ENCODE results near the gene CXXC4. TPM values are rescaled to one million over a fixed set of nuclear protein-coding genes. Genes with fewer than 3 reads are reported as not detected.

CXXC4 gene
- total and polyA plus RNA-seq, 2 of the 13 experiments (the other 11 are each of a cell fraction or from before 2014, with no cell fraction given), result not detected

DNA sequence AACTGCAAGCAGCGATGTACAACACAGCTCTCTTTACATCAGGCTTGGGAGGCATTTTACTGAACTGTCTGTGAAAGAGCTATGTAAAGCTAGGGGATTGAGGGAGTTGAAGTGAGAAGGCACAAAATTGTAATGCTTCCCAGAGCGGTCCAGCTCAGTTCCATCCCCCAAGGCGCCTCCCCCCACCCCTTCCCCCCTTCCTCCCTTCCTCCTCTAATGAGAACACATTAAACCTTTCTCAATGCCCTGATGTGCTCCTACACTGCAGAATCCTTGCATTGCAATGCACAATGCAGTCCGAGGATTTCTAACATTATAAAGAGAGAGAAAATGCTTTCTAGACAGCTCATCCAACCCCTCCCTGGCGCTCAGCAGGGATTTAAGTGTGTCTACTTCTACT lies 73.9 kb downstream of the CXXC4 start:
- no peak overlapping the region for H3K9ac ChIP-seq (ENCODE audit: insufficient read depth, low read depth, low read length)
- no peak for TF ChIP-seq PAX8 (CRISPR knock-in tag; IDR thresholded peaks at IDR 0.05; ENCODE audit: borderline replicate concordance)
- no peak for TF ChIP-seq ZFP36 (IDR thresholded peaks at IDR 0.05; ENCODE audit: borderline replicate concordance, low read depth, low read length, partially characterized antibody)
- no peak for TF ChIP-seq ZNF383 (CRISPR knock-in tag; IDR thresholded peaks at IDR 0.05; ENCODE audit: borderline replicate concordance)
- TF ChIP-seq, protein P1, sequence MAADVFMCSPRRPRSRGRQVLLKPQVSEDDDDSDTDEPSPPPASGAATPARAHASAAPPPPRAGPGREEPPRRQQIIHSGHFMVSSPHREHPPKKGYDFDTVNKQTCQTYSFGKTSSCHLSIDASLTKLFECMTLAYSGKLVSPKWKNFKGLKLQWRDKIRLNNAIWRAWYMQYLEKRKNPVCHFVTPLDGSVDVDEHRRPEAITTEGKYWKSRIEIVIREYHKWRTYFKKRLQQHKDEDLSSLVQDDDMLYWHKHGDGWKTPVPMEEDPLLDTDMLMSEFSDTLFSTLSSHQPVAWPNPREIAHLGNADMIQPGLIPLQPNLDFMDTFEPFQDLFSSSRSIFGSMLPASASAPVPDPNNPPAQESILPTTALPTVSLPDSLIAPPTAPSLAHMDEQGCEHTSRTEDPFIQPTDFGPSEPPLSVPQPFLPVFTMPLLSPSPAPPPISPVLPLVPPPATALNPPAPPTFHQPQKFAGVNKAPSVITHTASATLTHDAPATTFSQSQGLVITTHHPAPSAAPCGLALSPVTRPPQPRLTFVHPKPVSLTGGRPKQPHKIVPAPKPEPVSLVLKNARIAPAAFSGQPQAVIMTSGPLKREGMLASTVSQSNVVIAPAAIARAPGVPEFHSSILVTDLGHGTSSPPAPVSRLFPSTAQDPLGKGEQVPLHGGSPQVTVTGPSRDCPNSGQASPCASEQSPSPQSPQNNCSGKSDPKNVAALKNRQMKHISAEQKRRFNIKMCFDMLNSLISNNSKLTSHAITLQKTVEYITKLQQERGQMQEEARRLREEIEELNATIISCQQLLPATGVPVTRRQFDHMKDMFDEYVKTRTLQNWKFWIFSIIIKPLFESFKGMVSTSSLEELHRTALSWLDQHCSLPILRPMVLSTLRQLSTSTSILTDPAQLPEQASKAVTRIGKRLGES (CRISPR knock-in tag; IDR thresholded peaks at IDR 0.05; ENCODE audit: borderline replicate concordance), result no peak
- TF ChIP-seq ZNF713 (CRISPR knock-in tag; IDR thresholded peaks at IDR 0.05), result no peak
- TF ChIP-seq GATAD2A (CRISPR knock-in tag; IDR thresholded peaks at IDR 0.05), result no peak
- TF ChIP-seq ZFP36L2 (CRISPR knock-in tag; IDR thresholded peaks at IDR 0.05), result no peak
- TF ChIP-seq HMGXB3 (CRISPR knock-in tag; IDR thresholded peaks at IDR 0.05; ENCODE audit: borderline replicate concordance), result no peak
- no peak for TF ChIP-seq SMC3 (IDR thresholded peaks at IDR 0.05; ENCODE audit: low read length)
- ATAC-seq, result no peak
- H3K36me3 ChIP-seq (replicated peaks in 1 of 2; ENCODE audit: control insufficient read depth in 1 of 2, insufficient read depth in 2 of 2, low read length in 2 of 2), result no peaks in the 10 kb centered on the region
- CTCF ChIA-PET (ENCODE audit: low intra/inter-chr PET ratio, low total read pairs), result no interaction called here
- H2AFZ ChIP-seq (ENCODE audit: low read length), result no peak overlapping the region
- 12% methylated on average over 5 of the region's 5 CpGs for WGBS (ENCODE audit: low lambda C conversion rate)
- BruUV-seq (replicated peaks), result no TSS peak
- intact Hi-C loops (cut with micrococcal nuclease; ENCODE audit: unreplicated experiment) (no loop called here), in situ Hi-C loops (cut with HindIII; ENCODE audit: extremely low pct_ligation_motif_present, low pct_unique_long_range_greater_than_20kb) (no loop called here)
- no peaks in the 10 kb centered on the region for H3K4me1 ChIP-seq (ENCODE audit: insufficient read depth, low read length)
- H4K20me1 ChIP-seq (ENCODE audit: insufficient read depth, low read length), result no peaks in the 10 kb centered on the region
- POLR2A ChIA-PET, result no interaction called here
- H3K9me3 ChIP-seq (ENCODE audit: low read length), result no peaks in the 10 kb centered on the region
- H3K27ac ChIP-seq (ENCODE audit: extremely low read length, insufficient read depth, low read length), result no peak overlapping the region
- H3K4me3 ChIP-seq (replicated peaks in 1 of 3; ENCODE audit: insufficient read depth in 1 of 3, low read depth in 2 of 3, low read length in 3 of 3), result no peak overlapping the region
- no peaks in the 10 kb centered on the region for H3K27me3 ChIP-seq (ENCODE audit: control insufficient read depth in 1 of 2, insufficient read depth in 2 of 2, low read length in 2 of 2)
- FAIRE-seq, result no peak
- H3K4me2 ChIP-seq (ENCODE audit: low read depth, low read length), result no peak overlapping the region
- H3K79me2 ChIP-seq (ENCODE audit: insufficient read depth, low read length), result no peaks in the 10 kb centered on the region
- no peak for DNase-seq (ENCODE audit: low spot score)

Data from HepG2 (cell line).